ENCODE data around the gene AIP.
"Not testable (repeated sequence)": the region's sequence is repeated elsewhere in the genome, so short reads cannot be mapped to it uniquely, and the experiment has no call there.

AIP gene

DNA sequence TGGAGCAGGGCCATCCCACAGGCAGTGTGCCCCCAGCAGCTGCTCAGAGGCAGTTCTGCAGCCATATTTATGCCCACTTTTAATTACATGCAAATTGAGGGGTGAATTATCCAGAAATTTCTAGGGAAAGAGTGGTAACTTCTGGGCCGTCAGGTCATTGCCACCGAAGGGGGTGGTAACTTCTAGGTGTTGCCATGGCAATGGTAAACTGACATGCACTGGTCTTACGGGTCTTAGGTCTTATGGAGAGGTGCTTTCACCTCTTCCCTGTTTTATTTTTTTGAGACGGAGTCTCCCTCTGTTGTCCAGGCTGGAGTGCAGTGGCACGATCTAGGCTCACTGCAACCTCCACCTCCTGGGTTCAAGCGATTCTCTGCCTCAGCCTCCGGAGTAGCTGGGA is 9.9 kb upstream of the AIP start:
- Histone ChIP-seq H3K36me3 (ENCODE audit: insufficient read depth, low read length) (no peaks in the 10 kb centered on the region), H3K27ac (ENCODE audit: low read length) (no peak overlapping the region), H3K9ac (ENCODE audit: low read depth, low read length) (no peak overlapping the region), H3K4me2 (ENCODE audit: insufficient read depth, low read length) (no peak overlapping the region), H3K79me2 (ENCODE audit: insufficient read depth, low read length) (peaks cover 11% of the 10 kb centered on the region), H4K20me1 (ENCODE audit: insufficient read depth, low read length) (no peaks in the 10 kb centered on the region), H3K4me1 (ENCODE audit: insufficient read depth, low read length) (peaks cover 15% of the 10 kb centered on the region), H3K4me3 (ENCODE audit: low read depth in 1 of 2, low read length in 2 of 2) (no peak overlapping the region), H3K9me3 (ENCODE audit: insufficient read depth, low read length, severe bottlenecking) (no peaks in the 10 kb centered on the region), H3K27me3 (ENCODE audit: insufficient read depth, low read length, poor library complexity) (no peaks in the 10 kb centered on the region), H2AFZ (ENCODE audit: low read depth, low read length) (no peak overlapping the region)
- TF ChIP-seq, protein P1, sequence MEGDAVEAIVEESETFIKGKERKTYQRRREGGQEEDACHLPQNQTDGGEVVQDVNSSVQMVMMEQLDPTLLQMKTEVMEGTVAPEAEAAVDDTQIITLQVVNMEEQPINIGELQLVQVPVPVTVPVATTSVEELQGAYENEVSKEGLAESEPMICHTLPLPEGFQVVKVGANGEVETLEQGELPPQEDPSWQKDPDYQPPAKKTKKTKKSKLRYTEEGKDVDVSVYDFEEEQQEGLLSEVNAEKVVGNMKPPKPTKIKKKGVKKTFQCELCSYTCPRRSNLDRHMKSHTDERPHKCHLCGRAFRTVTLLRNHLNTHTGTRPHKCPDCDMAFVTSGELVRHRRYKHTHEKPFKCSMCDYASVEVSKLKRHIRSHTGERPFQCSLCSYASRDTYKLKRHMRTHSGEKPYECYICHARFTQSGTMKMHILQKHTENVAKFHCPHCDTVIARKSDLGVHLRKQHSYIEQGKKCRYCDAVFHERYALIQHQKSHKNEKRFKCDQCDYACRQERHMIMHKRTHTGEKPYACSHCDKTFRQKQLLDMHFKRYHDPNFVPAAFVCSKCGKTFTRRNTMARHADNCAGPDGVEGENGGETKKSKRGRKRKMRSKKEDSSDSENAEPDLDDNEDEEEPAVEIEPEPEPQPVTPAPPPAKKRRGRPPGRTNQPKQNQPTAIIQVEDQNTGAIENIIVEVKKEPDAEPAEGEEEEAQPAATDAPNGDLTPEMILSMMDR (IDR thresholded peaks at IDR 0.05; ENCODE audit: borderline replicate concordance, extremely low read depth, low read length, poor library complexity, severe bottlenecking), result no peak
- no peak for TF ChIP-seq EZH2 (IDR thresholded peaks at IDR 0.05; ENCODE audit: borderline replicate concordance, low read depth, low read length, severe bottlenecking)
- DNase-seq, result no peak
- no peak for ATAC-seq (ENCODE audit: insufficient read depth, low read depth)

DNA sequence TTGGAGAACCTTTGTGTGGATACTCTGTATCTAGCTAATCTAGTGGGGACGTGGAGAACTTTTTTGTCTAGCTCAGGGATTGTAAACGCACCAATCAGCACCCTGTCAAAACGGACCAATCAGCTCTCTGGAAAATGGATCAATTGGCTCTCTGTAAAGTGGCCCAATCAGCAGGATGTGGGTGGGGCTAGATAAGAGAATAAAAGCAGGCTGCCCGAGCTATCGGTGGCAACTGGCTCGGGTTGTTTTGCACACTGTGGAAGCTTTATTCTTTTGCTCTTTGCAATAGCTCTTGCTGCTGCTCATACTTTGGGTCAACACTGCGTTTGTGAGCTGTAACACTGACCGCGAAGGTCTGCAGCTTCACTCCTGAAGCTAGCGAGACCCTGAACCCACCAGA is 6.1 kb upstream of the AIP start:
- H3K4me3 ChIP-seq (ENCODE audit: low read depth in 1 of 2, low read length in 2 of 2); H3K4me2 ChIP-seq (ENCODE audit: insufficient read depth, low read length); H3K9me3 ChIP-seq (ENCODE audit: insufficient read depth, low read length, severe bottlenecking); H3K79me2 ChIP-seq (ENCODE audit: insufficient read depth, low read length); H3K27me3 ChIP-seq (ENCODE audit: insufficient read depth, low read length, poor library complexity); H4K20me1 ChIP-seq (ENCODE audit: insufficient read depth, low read length); H3K4me1 ChIP-seq (ENCODE audit: insufficient read depth, low read length); H3K27ac ChIP-seq (ENCODE audit: low read length); H2AFZ ChIP-seq (ENCODE audit: low read depth, low read length); ATAC-seq (ENCODE audit: insufficient read depth, low read depth); DNase-seq; H3K36me3 ChIP-seq (ENCODE audit: insufficient read depth, low read length); H3K9ac ChIP-seq (ENCODE audit: low read depth, low read length): not testable (repeated sequence)

DNA sequence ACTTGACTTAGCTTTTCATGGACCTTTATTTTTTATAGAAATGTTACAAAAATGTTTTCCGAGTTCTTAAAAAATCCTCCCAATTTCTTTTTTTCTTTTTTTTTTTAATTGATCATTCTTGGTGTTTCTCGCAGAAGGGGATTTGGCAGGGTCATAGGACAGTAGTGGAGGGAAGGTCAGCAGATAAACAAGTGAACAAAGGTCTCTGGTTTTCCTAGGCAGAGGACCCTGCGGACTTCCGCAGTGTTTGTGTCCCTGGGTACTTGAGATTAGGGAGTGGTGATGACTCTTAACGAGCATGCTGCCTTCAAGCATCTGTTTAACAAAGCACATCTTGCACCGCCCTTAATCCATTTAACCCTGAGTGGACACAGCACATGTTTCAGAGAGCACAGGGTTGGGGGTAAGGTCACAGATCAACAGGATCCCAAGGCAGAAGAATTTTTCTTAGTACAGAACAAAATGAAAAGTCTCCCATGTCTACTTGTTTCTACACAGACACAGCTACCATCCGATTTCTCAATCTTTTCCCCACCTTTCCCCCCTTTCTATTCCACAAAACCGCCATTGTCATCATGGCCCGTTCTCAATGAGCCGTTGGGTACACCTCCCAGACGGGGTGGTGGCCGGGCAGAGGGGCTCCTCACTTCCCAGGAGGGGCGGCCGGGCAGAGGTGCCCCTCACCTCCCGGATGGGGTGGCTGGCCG is 5.3 kb upstream of the AIP start:
- not testable (repeated sequence) for H4K20me1 ChIP-seq (ENCODE audit: insufficient read depth, low read length); H3K4me1 ChIP-seq (ENCODE audit: insufficient read depth, low read length); H3K79me2 ChIP-seq (ENCODE audit: insufficient read depth, low read length); H3K4me2 ChIP-seq (ENCODE audit: insufficient read depth, low read length); H3K27me3 ChIP-seq (ENCODE audit: insufficient read depth, low read length, poor library complexity); H3K9me3 ChIP-seq (ENCODE audit: insufficient read depth, low read length, severe bottlenecking); H2AFZ ChIP-seq (ENCODE audit: low read depth, low read length); H3K4me3 ChIP-seq (ENCODE audit: low read depth in 1 of 2, low read length in 2 of 2); ATAC-seq (ENCODE audit: insufficient read depth, low read depth); H3K36me3 ChIP-seq (ENCODE audit: insufficient read depth, low read length); H3K27ac ChIP-seq (ENCODE audit: low read length); H3K9ac ChIP-seq (ENCODE audit: low read depth, low read length); DNase-seq

DNA sequence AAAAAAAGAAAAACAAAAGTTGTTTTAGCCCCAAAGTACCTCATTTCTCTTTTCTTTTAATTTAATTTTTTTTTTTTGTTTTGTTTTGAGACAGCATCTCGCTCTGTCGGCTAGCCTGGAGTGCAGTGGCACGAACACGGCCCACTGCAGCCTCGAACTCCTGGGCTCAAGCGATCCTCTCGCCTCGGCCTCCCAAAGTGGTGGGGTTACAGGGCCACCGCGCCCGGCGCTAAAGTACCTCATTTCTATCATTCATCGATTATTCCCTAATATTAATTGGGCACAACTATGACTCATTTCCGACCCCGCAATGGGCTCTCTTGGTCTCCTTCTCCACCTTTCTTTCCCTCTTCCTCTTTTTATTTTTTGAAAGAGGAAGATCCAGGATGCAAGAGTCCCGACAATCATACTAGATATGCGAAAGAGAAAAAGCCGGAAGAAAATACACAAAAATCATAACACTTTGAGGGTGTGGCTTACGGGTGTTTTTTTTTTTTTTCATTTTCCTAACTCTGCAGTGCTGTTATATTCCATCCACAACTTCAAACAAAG is 475 bp upstream of the AIP start:
- H3K36me3 ChIP-seq (ENCODE audit: insufficient read depth, low read length), result peaks cover 23% of the 10 kb centered on the region
- H3K27ac ChIP-seq (ENCODE audit: low read length), result peak overlapping the region; percentile 99
- peaks cover 12% of the 10 kb centered on the region for H4K20me1 ChIP-seq (ENCODE audit: insufficient read depth, low read length)
- peak overlapping the region; percentile 76 for H3K4me2 ChIP-seq (ENCODE audit: insufficient read depth, low read length)
- peak overlapping the region; percentile 28 to 68 for H3K4me3 ChIP-seq (ENCODE audit: low read depth in 1 of 2, low read length in 2 of 2)
- peak overlapping the region; percentile 95 for H3K9ac ChIP-seq (ENCODE audit: low read depth, low read length)
- H2AFZ ChIP-seq (ENCODE audit: low read depth, low read length), result peak overlapping the region; percentile 87
- H3K79me2 ChIP-seq (ENCODE audit: insufficient read depth, low read length), result peaks cover 38% of the 10 kb centered on the region
- no peaks in the 10 kb centered on the region for H3K27me3 ChIP-seq (ENCODE audit: insufficient read depth, low read length, poor library complexity)
- DNase-seq (peak; percentile 7), ATAC-seq (ENCODE audit: insufficient read depth, low read depth) (no peak)
- no peak for TF ChIP-seq EZH2 (IDR thresholded peaks at IDR 0.05; ENCODE audit: borderline replicate concordance, low read depth, low read length, severe bottlenecking)
- TF ChIP-seq, protein P1 (IDR thresholded peaks at IDR 0.05; ENCODE audit: borderline replicate concordance, extremely low read depth, low read length, poor library complexity, severe bottlenecking), result no peak
- H3K4me1 ChIP-seq (ENCODE audit: insufficient read depth, low read length), result peaks cover 44% of the 10 kb centered on the region
- H3K9me3 ChIP-seq (ENCODE audit: insufficient read depth, low read length, severe bottlenecking), result no peaks in the 10 kb centered on the region

Measured in DND-41 (cell line).